HL-60 (cell line): ENCODE measurements around the gene KRT36.

Experiments
- DNase-seq, 2 experiments: peaks; one replicate each; pipeline ENCODE4 v3.0.0-alpha.2; 2010 to 2020; ENCODE audit warnings: low read depth in 1 of 2, low spot score in 1 of 2
- H3K27ac ChIP-seq: fragments of 250-450 bp; sonication (Bioruptor Pico); replicated peaks from 2 replicates; pipeline ENCODE4 v1.5.1; 2020; ENCODE audit warnings: mild to moderate bottlenecking, moderate library complexity
- H3K27me3 ChIP-seq: fragments of 250-450 bp; sonication (Bioruptor Pico); 2 replicates; pipeline ENCODE4 v1.5.1; 2021; ENCODE audit warnings: mild to moderate bottlenecking, moderate library complexity; ENCODE audit not compliant: insufficient read depth, poor library complexity, severe bottlenecking
- H3K4me3 ChIP-seq: replicated peaks from 2 replicates; pipeline ENCODE4 v1.5.1; 2011; ENCODE audit warnings: mild to moderate bottlenecking, control low read depth, low read length; ENCODE audit not compliant: insufficient read depth
- GABPA ChIP-seq: IDR thresholded peaks from 2 replicates; pipeline ENCODE4 v1.6.1; 2012; ENCODE audit warnings: low read depth
- POLR2AphosphoS5 ChIP-seq: IDR thresholded peaks from 2 replicates; pipeline ENCODE4 v1.6.1; 2012; ENCODE audit warnings: low read depth
- REST ChIP-seq: IDR thresholded peaks from 2 replicates; pipeline ENCODE4 v1.6.1; 2012; ENCODE audit warnings: low read depth; ENCODE audit not compliant: insufficient replicate concordance
- SPI1 ChIP-seq: IDR thresholded peaks from 2 replicates; pipeline ENCODE4 v1.6.1; 2012; ENCODE audit warnings: low read depth, mild to moderate bottlenecking, borderline replicate concordance
- TF ChIP-seq, protein P1 (sequence below): IDR thresholded peaks from one replicate; pipeline ENCODE4 v1.5.1; 2011; ENCODE audit warnings: low read length, control low read depth, inconsistent platforms; ENCODE audit not compliant: insufficient read depth

Gene KRT36

DNA sequence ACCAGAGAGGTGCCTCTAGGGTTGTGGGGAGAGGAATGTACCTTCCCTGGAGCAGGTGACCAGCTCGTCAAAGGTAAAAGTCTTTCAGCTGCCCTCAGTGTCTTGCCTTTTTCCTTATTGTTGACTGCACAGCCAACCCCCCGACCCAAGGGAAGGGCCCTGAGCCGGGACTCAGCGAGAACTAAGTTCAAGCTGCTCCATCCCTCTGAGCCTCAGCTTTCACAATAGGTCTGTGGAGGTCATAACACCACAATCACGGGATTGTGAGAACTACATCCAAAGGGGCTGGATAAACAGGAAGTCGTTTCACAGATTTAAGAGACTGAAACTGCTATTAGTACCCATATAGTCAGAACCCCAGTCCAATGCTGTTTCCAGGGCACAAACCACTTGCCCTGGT lies 2.6 kb upstream of the KRT36 start:
- TF ChIP-seq SPI1 (0 out of 2 replicates have a peak, but pooled peaks have one; percentile 5), REST (no peak)
- DNase-seq: no peak
- Histone ChIP-seq H3K4me3 (no peak overlapping the region), H3K27me3 (no peaks in the 10 kb centered on the region), H3K27ac (no peak overlapping the region)

- no peak overlapping the region for H3K27ac ChIP-seq
- no peak for DNase-seq
- H3K4me3 ChIP-seq: no peak overlapping the region
- TF ChIP-seq POLR2AphosphoS5 (no peak), GABPA (no peak), REST (no peak), SPI1 (no peak)
- TF ChIP-seq, protein P1, sequence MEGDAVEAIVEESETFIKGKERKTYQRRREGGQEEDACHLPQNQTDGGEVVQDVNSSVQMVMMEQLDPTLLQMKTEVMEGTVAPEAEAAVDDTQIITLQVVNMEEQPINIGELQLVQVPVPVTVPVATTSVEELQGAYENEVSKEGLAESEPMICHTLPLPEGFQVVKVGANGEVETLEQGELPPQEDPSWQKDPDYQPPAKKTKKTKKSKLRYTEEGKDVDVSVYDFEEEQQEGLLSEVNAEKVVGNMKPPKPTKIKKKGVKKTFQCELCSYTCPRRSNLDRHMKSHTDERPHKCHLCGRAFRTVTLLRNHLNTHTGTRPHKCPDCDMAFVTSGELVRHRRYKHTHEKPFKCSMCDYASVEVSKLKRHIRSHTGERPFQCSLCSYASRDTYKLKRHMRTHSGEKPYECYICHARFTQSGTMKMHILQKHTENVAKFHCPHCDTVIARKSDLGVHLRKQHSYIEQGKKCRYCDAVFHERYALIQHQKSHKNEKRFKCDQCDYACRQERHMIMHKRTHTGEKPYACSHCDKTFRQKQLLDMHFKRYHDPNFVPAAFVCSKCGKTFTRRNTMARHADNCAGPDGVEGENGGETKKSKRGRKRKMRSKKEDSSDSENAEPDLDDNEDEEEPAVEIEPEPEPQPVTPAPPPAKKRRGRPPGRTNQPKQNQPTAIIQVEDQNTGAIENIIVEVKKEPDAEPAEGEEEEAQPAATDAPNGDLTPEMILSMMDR: no peak
- H3K27me3 ChIP-seq: no peaks in the 10 kb centered on the region
Observed at GRCh38 chr17:41491476-41491875, 1.8 kb upstream of the KRT36 start.

- no peak overlapping the region for H3K27ac ChIP-seq
- H3K27me3 ChIP-seq: no peaks in the 10 kb centered on the region
- no peak overlapping the region for H3K4me3 ChIP-seq
- TF ChIP-seq POLR2AphosphoS5 (no peak), REST (no peak), SPI1 (no peak), GABPA (no peak)
- TF ChIP-seq, protein P1: no peak
- DNase-seq: no peak
Observed at GRCh38 chr17:41490000-41490990, 585 bp upstream of the KRT36 start.
